ENCODE measurements around the gene TMEM208.

DNA sequence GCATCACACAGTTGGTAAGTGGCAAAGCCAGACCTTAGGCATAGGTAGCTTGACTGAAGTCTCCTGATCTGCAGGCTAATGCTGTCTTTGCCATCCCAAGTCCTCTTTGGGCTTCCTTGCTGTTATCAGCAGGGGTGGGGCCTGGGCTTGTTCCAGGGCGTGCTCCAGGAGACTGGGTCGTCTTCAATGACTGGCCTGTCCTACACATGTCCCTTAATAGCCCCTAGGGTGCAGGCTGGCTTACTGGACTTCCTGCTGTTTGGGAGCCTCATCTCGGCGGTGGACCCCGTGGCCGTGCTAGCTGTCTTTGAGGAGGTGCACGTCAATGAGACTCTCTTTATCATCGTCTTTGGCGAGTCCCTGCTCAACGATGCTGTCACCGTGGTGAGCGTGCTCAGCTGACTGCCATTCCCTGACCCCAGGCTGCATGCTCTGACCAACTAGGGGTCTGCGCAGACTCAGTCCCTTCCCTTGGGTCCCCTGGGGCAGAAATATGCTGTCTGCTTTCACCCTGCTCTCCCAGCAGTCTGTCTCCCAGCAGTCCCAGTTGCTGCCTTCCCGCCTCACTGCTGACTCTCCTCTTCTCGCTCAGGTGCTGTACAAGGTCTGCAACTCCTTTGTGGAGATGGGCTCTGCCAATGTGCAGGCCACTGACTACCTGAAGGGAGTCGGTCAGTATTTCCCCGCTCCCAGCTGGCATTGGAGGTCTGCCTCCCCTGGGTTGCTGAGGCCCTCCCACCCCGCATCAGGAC, 28.0 kb downstream of the TMEM208 start:
- TF ChIP-seq, protein P1, sequence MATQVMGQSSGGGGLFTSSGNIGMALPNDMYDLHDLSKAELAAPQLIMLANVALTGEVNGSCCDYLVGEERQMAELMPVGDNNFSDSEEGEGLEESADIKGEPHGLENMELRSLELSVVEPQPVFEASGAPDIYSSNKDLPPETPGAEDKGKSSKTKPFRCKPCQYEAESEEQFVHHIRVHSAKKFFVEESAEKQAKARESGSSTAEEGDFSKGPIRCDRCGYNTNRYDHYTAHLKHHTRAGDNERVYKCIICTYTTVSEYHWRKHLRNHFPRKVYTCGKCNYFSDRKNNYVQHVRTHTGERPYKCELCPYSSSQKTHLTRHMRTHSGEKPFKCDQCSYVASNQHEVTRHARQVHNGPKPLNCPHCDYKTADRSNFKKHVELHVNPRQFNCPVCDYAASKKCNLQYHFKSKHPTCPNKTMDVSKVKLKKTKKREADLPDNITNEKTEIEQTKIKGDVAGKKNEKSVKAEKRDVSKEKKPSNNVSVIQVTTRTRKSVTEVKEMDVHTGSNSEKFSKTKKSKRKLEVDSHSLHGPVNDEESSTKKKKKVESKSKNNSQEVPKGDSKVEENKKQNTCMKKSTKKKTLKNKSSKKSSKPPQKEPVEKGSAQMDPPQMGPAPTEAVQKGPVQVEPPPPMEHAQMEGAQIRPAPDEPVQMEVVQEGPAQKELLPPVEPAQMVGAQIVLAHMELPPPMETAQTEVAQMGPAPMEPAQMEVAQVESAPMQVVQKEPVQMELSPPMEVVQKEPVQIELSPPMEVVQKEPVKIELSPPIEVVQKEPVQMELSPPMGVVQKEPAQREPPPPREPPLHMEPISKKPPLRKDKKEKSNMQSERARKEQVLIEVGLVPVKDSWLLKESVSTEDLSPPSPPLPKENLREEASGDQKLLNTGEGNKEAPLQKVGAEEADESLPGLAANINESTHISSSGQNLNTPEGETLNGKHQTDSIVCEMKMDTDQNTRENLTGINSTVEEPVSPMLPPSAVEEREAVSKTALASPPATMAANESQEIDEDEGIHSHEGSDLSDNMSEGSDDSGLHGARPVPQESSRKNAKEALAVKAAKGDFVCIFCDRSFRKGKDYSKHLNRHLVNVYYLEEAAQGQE (IDR thresholded peaks at IDR 0.05; ENCODE audit: low read depth, low read length), result no peak
- TF ChIP-seq RAD21 (IDR thresholded peaks at IDR 0.05; ENCODE audit: low read length) (no peak), MXI1 (IDR thresholded peaks at IDR 0.05; ENCODE audit: low read depth, low read length) (no peak), JUND (IDR thresholded peaks at IDR 0.05) (no peak), TEAD4 (IDR thresholded peaks at IDR 0.05; ENCODE audit: borderline replicate concordance, insufficient read depth) (no peak), EZH2phosphoT487 (IDR thresholded peaks at IDR 0.05; ENCODE audit: borderline replicate concordance, low read depth) (no peak), POLR2AphosphoS5 (IDR thresholded peaks at IDR 0.05; ENCODE audit: low read depth, low read length) (no peak), CTCF (IDR thresholded peaks at IDR 0.05) (no peak)

Data from SK-N-SH (cell line).